GM21526 (cell line): ENCODE data around the gene CNTROB.

Experiments
- ATAC-seq: cut with Tn5 transposase; IDR thresholded peaks from one replicate; pipeline ENCODE4 v1.9.1; 2021; ENCODE audit warnings: moderate library complexity; ENCODE audit not compliant: unreplicated experiment, low FRiP score

CNTROB gene

DNA sequence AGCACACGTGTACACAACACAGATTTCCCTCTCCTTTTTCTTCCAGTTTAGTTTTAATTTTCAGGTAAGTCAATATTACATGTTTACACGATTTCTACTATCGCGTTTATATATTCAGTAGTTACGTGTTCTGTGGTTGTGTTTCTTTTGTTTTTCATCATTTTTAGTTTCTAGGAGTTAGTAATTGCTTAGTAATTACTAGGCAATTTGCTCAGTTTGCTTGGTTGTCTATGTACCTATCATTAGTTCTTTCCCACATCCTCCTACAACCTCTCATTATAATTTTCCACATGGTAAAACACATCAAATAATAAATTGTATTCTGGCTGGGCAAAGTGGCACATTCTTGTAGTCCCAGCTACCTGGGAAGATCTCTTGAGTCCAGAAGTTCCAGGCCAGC lies 45.8 kb downstream of the CNTROB start:
- no peak for ATAC-seq

DNA sequence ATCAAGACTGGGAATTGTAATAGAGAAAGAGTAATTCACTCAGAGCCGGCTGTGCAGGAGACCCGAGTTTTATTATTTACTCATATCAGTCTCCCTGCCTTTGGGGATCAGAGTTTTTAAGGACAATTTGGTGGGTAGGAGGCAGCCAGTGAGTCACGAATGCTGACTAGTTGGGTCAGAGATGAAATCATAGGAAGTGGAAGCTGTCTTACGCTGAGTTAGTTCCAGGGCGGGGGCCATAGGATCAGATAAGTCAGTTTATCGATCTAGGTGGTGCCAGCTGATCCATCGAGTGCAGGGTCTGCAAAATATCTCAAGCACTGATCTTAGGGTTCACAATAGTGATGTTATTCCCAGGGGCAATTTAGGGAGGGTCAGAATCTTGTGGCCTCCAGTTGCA lies 50.2 kb downstream of the CNTROB start:
- no peak for ATAC-seq

DNA sequence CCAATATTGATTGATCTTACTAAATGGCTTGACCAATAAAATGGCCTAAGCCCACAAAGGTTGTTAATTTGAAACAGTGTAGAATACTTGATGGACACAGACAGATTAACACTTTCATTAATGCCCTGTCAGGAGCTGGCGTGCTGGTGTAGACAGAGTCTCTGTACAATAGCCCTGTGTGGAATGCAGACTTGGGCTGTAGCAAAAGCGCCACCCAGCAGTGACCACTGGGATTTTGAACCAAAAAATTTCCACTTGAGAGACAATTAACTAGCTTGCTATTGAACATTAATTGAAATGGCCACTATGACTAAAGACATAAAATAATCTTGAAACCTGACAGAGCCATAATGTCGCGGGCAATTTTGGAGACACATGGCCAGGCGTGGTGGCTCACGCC lies 50.7 kb downstream of the CNTROB start:
- ATAC-seq, result no peak

DNA sequence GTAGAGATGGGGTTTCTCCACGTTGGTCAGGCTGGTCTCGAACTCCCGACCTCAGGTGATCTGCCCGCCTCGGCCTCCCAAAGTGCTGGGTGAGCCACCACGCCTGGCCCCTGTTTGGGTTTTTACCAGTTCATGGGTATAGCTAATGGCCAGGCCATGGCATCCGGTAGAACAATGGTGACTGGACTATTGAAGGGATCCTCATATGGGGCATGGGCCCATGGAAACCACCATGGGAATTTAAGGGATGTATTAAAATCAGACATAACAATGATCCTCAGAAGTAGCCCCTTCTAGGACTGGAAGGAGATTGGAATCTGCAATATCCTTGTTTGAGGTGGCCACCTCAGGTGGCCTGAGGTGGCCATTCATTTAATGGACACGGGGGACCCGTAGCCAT lies 52.9 kb downstream of the CNTROB start:
- ATAC-seq, result no peak

DNA sequence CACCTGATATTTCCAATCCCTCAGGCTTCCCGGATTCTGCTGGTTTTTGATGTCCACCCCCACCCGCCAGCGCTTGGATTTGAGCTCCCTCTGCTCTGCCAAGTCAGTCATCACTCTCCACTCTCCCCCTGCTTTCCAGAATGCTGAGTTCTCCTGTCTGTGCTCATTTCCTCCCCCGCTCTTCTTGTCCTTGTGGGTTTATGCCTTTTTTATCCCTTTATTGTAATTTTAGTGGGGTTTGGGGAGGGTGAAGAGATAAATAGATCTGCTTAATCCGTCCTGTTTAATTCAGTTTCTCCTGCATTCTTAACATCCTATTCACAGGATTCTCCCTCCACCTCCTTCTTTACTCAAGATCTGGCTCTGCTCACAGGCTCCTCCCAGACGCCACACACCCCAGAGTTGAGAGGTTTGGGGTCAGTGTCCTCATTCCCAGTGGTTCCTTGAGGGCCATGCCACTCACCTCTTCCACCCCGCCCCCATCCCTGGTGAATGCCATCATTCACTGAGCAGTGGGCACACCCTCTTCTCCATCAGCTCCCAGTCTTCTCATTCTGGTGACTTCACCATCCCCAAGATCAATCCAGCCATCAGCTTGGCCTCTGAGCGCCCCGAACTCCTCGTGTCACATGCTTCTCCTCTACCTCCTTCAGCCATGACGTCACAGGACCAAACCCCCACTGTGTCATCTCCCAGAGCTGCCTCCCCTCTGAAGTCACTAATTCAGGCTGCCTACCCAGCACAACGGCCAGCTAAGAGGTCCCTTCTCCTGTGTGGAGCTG lies 55.3 kb downstream of the CNTROB start:
- ATAC-seq, result no peak

DNA sequence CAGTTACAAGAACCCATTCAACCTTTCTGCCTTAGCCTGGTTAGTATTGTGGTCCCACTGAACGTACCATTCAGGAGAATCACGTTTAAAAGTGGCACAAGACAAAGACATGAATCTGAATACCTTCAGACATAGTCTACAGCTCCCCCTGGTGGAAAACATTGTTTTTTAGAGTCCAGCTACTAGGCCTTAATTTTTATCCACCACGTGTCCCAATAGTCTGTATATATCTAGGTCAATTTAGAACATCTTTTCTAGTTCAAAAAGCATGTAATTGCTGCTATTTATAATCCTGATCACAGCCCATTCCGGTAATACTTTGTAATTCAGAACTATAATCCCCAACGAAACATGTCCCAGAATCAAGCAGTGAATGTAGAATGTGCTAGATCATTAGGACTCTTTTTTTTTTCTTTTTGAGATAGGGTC lies 56.8 kb downstream of the CNTROB start:
- no peak for ATAC-seq

DNA sequence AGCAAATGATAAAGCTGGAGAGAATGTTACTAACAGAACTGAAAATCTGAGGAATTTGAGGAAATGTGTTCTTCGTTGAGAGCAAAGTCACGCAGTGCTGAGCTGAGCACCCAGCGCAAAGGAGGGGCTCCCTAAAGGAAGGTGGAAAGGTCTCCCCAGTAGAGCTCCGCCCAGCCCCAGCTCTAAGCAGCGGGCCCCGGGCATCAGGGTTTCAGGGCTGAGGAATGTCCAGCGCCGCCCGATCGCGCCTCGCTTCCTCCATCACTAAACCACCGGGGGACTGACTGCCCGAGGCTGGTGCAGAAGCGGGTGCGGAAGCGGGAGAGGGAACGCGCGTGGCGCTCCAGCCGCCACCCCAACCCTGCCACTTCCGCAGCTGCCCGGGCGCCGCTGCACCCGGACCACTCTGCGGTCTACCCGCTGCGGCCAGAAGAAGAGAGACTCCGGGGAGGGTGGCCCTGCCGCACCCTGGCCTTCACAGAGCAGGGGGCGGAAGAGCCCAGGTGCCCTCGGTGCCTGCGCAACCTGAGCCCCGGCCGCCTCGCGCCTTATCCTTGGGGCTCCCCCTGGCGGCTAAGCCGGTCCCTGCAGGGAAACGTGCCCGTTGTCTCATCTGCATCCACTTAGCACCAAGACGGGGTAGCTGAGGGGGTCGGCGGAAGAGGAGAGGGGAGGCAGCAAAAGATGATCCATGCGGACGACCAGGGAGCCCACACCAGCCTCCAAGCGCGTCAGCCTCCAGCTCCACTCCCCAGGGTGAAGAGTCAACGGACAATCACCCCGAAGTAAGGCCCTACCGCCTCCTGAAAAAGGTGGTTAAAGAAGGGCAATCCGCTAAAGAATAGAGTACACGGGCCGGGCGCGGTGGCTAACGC lies 58.0 kb downstream of the CNTROB start:
- peak; percentile 70 for ATAC-seq

DNA sequence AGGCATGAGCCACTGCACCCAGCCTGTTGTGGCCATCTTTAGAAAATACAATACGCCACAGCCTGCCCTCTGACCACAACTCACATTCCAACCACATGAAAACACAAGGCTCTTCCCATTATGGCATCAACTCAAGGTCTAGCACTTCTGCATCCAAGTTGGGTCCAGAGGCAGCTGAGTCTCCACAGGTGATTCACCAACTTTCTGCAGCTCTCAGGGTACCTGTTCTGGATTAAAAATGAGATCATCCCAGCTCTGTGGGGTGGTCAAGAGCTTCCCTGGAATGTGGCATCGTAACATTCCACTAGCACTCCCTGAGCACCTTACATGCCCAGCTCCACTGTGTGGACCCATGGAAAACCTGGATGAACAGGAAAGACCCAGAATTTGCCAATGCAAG lies 60.5 kb downstream of the CNTROB start:
- ATAC-seq, result no peak

DNA sequence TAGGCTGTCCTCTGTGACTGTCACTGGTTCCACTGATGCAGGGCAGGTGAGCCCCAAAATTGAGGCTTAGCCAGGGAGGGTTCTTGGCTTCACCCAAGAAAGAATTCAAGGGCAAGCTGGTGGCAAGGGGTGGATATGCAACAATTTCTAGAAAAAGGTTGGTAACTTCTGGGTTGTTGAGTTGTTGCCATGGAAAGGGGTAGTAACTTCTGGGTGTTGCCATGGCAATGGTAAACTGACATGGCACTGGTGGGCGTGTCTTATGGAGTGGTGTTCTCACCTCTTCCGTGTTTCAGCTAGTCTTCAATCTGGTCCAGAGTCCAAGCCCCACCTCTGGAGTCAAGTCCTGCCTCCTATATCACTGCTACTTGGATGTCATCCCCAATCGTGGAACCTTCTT lies 60.9 kb downstream of the CNTROB start:
- ATAC-seq, result no peak

DNA sequence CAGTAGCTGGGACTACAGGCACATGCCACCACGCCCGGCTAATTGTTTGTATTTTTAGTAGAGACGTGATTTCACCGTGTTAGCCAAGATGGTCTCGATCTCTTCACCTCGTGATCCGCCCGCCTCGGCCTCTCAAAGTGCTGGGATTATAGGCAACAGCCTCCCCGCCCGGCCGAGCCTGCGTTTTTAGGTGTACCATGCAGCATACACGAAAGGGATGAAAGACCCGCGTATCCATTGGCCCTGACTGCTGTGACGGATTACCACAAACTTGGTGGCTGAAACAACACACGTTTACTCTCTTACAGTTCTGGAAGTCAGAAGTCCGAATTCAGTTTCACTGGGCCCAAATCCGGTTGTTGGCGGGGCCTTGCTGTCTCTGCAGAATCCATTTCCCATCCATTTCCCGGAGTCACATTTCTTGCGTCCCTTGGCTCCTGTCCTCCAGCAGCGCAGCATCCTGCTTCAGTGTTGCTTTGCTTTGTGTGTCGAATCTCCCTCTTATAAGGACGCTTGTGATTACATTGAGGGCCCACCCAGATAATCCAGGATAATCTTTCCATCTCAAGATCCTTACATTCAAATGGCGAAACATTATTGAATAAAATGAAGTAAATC lies 62.1 kb downstream of the CNTROB start:
- ATAC-seq, result no peak

DNA sequence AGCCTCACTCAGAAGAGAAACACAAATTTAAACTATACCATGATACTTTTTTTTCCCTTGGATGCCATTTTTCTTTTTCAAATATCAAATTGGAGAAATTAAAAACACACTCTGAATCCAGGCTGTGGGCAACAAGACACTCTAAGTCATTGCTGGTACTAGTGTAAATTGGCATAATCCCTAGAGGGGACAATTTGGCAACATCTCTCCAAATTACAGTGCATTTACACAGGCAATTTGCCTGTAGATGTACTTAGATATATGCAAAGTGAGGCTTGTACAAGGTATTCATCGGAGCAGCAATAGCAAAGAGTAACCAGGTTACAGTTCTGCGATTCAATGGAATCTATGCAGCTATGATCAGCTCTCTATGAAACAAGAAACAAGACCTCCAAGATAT lies 63.7 kb downstream of the CNTROB start:
- ATAC-seq, result no peak

DNA sequence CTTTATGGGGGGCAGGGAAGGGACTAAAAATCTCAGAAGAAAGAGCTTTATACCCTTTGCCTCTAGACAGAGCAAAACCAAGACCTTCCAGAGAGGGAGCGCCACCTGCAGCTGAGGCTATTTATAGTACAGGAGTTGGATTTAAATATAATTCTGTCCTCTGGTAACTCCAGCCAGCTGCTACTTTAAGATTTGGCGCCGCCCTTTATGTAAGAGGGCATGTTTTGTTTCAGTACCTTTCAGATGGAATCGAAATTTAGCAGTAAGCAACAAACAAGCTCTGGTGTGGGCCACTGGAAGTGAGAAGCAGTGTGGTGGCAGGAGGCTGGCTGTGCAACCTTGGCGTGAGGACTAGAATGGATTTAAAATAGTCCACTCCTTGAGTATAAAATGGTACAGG lies 65.2 kb downstream of the CNTROB start:
- ATAC-seq, result no peak
